ENCODE measurements around the gene TXNIP.
"Not testable (repeated sequence)": the region's sequence is repeated elsewhere in the genome, so short reads cannot be mapped to it uniquely, and the experiment has no call there.

Gene TXNIP, protein sequence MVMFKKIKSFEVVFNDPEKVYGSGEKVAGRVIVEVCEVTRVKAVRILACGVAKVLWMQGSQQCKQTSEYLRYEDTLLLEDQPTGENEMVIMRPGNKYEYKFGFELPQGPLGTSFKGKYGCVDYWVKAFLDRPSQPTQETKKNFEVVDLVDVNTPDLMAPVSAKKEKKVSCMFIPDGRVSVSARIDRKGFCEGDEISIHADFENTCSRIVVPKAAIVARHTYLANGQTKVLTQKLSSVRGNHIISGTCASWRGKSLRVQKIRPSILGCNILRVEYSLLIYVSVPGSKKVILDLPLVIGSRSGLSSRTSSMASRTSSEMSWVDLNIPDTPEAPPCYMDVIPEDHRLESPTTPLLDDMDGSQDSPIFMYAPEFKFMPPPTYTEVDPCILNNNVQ

DNA sequence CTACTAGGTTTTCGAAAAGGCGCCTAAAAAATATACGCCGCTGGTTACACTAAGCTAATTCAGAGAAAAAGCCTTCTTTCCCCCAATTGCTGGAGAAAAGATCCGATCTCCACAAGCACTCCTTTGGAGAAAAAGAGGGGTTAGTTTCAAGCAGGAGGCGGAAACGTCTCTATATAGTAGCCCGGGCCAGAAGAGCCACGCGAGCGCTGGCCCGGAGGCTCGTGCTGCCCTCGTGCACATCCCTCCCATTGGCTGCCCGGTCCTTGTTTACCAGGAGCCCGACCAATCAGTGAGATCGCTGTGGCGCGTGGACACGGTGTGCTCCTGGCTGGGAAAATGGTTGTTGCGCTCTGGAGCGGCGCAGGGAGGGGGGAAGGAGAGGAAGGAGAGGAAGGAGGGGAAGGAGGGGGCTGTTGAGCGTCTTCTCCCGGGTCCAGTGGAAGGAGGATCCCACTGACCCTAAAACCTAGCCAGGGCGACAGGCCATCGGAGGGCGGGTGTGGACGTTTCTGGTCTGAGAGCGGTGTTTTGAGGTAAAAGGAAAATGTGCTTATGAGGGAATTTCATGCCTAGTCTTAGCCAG is at the start of gene TXNIP:
Gene TXNIP, minus strand, starts transcription at position 147 of the 583 bp plus-strand sequence. CDS start 313 bp downstream, outside the sequence.
- peaks cover 54% of the 10 kb centered on the region for H3K4me1 Mint-ChIP-seq (ENCODE audit: low read depth)
- peaks cover 49% of the 10 kb centered on the region for H3K36me3 Mint-ChIP-seq (ENCODE audit: low read depth)
- H3K4me3 Mint-ChIP-seq = peak within 1 kb of the TSS; percentile 98
- H3K27me3 Mint-ChIP-seq (ENCODE audit: low read depth) = no peaks in the 10 kb centered on the region
- peak within 1 kb of the TSS; percentile 99 for H3K27ac Mint-ChIP-seq
- DNase-seq (ENCODE audit: low spot score) = peak; percentile 93
- H3K9me3 Mint-ChIP-seq = no peaks in the 10 kb centered on the region

DNA sequence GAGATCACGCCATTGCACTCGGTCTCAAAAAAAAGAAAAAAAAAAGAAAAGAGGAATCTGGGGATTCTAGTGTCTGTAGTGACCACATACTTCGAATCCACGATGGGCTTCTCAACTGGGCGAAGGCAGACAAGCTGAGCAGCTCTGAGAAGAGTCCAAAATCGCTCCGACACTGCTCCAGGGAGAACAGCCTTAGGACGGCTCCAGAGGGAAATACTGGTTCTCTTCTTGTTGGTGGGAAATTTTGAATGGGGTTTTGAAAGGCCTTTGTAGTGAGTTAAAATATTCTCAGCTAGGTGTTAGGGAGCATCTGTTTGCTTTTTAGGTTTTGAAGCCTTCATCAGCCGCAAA is 43.4 kb upstream of the TXNIP start:
- H3K4me3 Mint-ChIP-seq = no peak overlapping the region

DNA sequence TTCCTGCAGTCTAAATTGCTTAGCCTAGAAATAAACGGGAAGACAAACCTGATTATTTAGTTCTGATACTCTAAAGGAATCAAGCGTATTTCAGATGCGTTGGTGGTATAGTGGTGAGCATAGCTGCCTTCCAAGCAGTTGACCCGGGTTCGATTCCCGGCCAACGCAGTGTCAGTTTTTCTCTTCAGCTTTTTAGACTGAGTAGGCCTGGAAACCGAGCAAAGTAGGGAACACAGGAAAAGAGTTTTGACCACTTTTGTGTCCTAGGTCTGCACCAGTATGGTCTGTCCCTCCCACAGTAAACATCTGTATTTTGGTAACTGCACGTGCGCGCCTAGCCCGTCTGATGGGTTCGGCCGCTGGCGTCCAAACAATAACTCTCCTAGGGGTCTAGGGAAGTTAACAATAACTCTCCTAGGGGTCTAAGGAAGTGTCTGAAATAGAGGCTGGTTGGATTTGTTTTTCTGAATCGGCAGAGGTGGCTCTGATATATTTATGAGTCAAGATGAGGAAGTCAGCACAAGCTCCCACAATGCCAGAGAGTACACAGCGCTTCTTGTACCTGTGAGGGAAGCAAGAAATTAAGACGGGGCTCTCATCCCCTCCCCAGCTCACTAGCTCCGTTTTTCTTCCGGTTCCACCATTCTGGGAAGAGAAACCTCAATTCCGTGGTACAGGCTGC is 40.7 kb upstream of the TXNIP start:
- Mint-ChIP-seq H3K27ac (peak overlapping the region; percentile 91), H3K27me3 (ENCODE audit: low read depth) (peaks cover 21% of the 10 kb centered on the region), H3K9me3 (no peaks in the 10 kb centered on the region), H3K4me1 (ENCODE audit: low read depth) (peaks cover 46% of the 10 kb centered on the region), H3K36me3 (ENCODE audit: low read depth) (peaks cover 1% of the 10 kb centered on the region), H3K4me3 (peak overlapping the region; percentile 93)
- peak; percentile 72 for DNase-seq (ENCODE audit: low spot score)

More for the DNA sequence above, 43.4 kb upstream of the TXNIP start:
- no peak for DNase-seq (ENCODE audit: low spot score)
- Mint-ChIP-seq H3K27ac (no peak overlapping the region), H3K36me3 (ENCODE audit: low read depth) (peaks cover 1% of the 10 kb centered on the region), H3K27me3 (ENCODE audit: low read depth) (peaks cover 21% of the 10 kb centered on the region), H3K9me3 (no peaks in the 10 kb centered on the region), H3K4me1 (ENCODE audit: low read depth) (peaks cover 38% of the 10 kb centered on the region)

DNA sequence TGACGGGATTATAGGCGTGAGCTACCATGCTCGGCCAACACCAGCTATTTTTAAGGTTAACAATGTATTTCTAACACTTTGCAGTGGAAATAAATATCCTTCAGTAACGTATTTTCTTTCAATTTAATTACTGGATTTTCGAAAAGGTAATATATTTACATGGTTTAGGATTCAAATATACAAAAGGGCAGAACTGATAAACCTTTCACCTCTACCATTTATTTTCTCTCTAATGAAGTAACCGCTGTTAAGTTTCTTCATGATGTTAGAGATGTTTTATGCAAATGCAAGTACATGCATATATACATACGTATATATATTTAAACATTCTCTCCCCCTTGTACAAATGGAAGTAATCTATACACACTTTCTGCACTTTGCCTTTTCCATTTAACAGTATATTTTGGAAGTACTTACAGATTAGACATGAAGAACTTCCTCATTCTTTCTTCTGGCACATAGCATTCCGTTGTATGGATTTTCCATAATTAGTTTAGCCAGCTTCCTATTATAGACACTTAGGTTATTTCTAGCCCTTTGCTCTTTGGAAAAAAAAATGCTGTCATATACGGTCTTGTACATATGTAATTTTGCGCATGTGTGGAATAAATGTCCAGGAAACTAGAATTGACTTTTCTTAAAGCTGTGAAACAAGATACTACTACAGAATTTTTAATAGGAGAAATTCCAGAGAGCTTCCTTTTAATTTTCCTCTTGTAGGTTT is 40.0 kb upstream of the TXNIP start:
- peaks cover 21% of the 10 kb centered on the region for H3K27me3 Mint-ChIP-seq (ENCODE audit: low read depth)

DNA sequence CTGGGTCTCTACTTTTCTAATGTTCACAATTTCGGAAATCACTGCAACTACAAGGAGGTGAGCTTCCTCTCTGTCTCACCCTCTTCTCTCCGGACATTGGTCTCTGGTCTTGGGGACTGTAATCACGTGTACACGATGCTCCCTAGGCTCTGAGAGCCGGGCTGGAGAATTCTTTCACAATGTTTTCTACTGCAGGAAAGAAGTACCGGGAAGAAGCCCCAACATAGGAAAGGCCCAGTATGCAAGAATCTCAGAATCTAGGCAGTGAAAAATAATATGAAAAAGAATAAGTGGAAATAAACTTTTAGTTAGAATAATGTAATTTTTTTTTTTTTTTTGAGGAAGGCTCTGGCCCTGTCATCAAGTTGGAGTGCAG is 38.7 kb upstream of the TXNIP start:
- Mint-ChIP-seq H3K4me1 (ENCODE audit: low read depth) (peaks cover 42% of the 10 kb centered on the region), H3K4me3 (peak overlapping the region; percentile 93), H3K27me3 (ENCODE audit: low read depth) (peaks cover 24% of the 10 kb centered on the region), H3K27ac (peak overlapping the region; percentile 91), H3K9me3 (no peaks in the 10 kb centered on the region), H3K36me3 (ENCODE audit: low read depth) (peaks cover 1% of the 10 kb centered on the region)
- no peak for DNase-seq (ENCODE audit: low spot score)

More for the DNA sequence above, 40.0 kb upstream of the TXNIP start:
- peak overlapping the region; percentile 93 for H3K4me3 Mint-ChIP-seq
- no peaks in the 10 kb centered on the region for H3K9me3 Mint-ChIP-seq
- peaks cover 1% of the 10 kb centered on the region for H3K36me3 Mint-ChIP-seq (ENCODE audit: low read depth)
- no peak for DNase-seq (ENCODE audit: low spot score)
- peaks cover 46% of the 10 kb centered on the region for H3K4me1 Mint-ChIP-seq (ENCODE audit: low read depth)
- H3K27ac Mint-ChIP-seq = peak overlapping the region; percentile 91

DNA sequence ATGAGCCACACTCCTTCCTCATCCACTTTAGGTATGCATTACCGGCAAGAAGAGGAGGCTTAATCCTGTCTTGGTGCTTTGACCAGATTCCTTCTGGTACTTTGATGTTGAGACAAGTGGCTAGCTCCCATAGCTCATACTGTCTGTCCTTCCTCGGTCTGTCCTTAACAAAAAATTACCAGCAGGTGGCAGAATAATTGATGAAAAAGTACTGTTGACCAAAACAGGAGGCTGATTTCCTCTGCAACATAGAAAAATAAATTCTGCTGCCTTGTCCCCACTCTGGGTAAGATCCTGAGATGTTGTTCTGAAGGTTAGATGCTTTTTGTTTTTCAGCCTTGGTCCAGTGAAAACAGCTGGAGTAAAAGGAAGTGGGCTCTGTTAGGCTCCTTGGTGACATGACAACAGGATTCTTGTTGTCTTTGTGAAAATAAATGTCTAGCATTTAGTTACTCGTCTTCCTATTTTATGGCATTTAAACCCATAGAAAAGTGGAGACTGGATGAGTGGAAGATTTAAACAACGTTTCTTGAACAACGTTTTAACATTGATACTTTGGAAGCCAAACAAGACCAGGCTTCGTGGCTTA is 36.3 kb upstream of the TXNIP start:
- no peaks in the 10 kb centered on the region for H3K9me3 Mint-ChIP-seq
- no peak for DNase-seq (ENCODE audit: low spot score)
- H3K36me3 Mint-ChIP-seq (ENCODE audit: low read depth) = peaks cover 1% of the 10 kb centered on the region
- H3K27ac Mint-ChIP-seq = no peak overlapping the region
- no peak overlapping the region for H3K4me3 Mint-ChIP-seq
- peaks cover 19% of the 10 kb centered on the region for H3K27me3 Mint-ChIP-seq (ENCODE audit: low read depth)
- peaks cover 31% of the 10 kb centered on the region for H3K4me1 Mint-ChIP-seq (ENCODE audit: low read depth)

DNA sequence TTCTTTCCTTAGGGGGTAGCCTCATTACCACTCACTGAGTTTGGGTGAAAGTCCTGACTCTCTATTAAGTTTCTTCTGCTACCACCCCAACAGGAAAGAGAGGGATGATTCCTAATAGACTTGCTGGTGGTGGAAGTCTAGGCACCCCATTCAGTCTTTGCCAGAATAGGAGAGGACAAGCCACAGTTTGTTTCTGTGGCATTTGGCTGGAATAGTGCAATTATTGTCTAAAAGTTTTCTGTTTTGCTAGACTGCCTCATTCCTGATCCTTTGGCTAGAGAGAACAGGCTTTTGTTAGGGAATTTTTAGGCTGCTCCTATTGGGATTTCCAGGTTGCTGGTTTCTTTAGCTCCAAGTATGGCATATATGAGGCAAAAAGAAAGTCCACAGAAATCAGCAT is 35.1 kb upstream of the TXNIP start:
- DNase-seq (ENCODE audit: low spot score) = no peak
- peaks cover 1% of the 10 kb centered on the region for H3K36me3 Mint-ChIP-seq (ENCODE audit: low read depth)
- H3K27ac Mint-ChIP-seq = no peak overlapping the region
- H3K4me1 Mint-ChIP-seq (ENCODE audit: low read depth) = peaks cover 20% of the 10 kb centered on the region
- H3K4me3 Mint-ChIP-seq = no peak overlapping the region
- H3K27me3 Mint-ChIP-seq (ENCODE audit: low read depth) = peaks cover 21% of the 10 kb centered on the region
- no peaks in the 10 kb centered on the region for H3K9me3 Mint-ChIP-seq

DNA sequence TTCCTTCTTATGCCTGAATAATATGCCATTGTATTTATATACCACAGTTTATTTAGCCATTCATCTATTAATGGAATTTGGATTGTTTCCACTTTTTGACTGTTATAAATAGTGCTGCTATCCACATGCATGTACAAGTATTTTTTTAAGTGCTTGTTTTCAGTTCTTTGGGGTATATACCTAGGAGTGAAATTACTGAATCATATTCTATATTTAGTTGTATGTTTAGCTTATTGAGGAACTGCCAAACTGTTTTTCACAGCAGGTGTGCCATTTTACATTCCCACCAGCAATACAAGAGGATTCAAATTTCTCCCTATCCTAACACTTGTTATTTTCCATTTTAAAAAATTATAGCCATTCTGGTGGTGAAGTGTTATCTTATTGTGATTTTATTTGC is 32.7 kb upstream of the TXNIP start:
- Mint-ChIP-seq H3K27me3 (ENCODE audit: low read depth) (peaks cover 28% of the 10 kb centered on the region), H3K4me3 (no peak overlapping the region), H3K4me1 (ENCODE audit: low read depth) (peaks cover 10% of the 10 kb centered on the region), H3K36me3 (ENCODE audit: low read depth) (no peaks in the 10 kb centered on the region), H3K9me3 (no peaks in the 10 kb centered on the region), H3K27ac (no peak overlapping the region)
- DNase-seq (ENCODE audit: low spot score) = no peak

DNA sequence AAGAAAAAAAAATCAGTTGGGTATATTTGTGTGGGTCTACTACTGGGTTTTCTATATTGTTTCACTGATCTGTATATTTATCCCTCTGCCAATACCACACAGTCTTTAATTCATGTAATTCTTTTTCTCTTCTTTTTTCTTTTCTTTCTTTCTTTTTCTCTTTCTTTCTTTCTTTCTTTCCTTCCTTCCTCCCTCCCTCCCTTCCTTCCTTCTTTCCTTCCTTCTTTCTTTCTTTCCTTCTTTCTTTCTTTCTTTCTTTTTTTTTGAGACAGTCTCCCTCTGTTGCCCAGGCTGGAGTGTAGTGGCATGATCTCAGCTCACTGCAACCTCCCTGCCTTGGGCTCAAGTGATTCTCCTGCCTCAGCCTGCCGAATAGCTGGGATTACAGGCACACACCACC is 30.3 kb upstream of the TXNIP start:
- not testable (repeated sequence) for H3K9me3 Mint-ChIP-seq; H3K27ac Mint-ChIP-seq; DNase-seq (ENCODE audit: low spot score); H3K4me3 Mint-ChIP-seq; H3K4me1 Mint-ChIP-seq (ENCODE audit: low read depth); H3K36me3 Mint-ChIP-seq (ENCODE audit: low read depth)
- peaks cover 41% of the 10 kb centered on the region for H3K27me3 Mint-ChIP-seq (ENCODE audit: low read depth)

DNA sequence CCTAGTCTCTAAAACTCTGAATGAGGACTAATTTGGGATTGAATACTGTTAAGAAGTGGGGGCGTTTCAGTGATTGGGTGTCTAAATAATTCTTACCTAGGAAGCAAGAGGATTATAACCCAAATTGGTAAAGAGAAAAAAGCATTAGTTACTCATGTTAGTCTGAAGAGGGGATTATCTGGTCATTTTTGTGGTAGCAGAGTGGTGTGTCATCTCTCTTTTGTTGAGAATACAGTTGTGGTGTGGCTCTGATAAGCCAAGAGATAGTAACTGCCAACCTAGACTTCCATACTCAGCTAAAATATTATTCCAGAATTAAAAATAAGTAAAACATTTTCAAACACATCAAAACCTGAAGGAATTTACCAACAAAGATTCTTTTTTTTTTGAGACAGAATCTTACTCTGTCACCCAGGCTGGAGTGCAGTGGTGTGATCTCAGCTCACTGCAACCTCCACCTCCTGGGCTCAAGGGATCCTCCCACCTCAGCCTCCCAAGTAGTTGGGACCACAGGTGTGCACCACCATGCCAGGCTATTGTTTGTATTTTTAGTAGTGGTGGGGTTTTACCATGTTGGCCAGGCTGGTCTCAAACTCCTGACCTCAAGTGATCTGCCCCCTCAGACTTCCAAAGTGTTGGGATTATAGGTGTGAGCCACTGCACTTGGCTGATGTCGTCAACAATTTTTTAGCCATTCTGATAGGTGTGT is 29.6 kb upstream of the TXNIP start:
- H3K27me3 Mint-ChIP-seq (ENCODE audit: low read depth) = peaks cover 44% of the 10 kb centered on the region
- H3K36me3 Mint-ChIP-seq (ENCODE audit: low read depth); H3K27ac Mint-ChIP-seq; DNase-seq (ENCODE audit: low spot score); H3K4me3 Mint-ChIP-seq; H3K4me1 Mint-ChIP-seq (ENCODE audit: low read depth); H3K9me3 Mint-ChIP-seq: not testable (repeated sequence)

DNA sequence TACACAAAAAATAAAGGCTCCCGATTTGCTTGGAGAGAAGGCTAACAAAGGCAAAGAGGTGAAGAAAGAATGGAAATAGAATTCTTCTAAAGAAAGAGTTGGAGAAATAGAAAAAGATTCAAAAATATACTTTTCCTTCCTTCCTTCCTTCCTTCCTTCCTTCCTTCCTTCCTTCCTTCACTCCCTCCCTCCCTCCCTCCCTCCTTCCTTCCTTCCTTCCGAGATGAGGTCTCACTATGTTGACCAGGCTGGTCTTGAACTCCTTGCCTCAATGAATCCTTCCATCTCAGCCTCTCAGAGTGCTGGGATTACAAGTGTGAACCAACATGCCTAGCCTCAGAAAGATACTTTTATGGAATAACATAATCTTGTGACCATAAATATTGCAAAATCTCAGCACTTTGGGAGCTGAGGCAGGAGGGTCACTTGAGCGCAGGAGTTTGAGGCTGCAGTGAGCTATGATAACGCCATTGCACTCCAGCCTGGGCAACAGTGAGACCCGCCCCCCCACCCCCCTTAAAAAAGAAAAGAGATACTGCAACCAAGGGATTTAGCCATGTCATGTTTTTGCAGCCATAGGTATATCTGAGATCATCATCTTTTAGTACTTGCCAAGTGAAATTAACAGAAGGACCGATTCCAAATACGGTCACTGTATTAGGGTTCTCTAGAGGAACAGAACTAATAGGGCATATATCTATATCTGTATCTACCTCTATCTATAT is 26.2 kb upstream of the TXNIP start:
- Mint-ChIP-seq H3K36me3 (ENCODE audit: low read depth) (no peaks in the 10 kb centered on the region), H3K27ac (no peak overlapping the region), H3K4me3 (no peak overlapping the region), H3K9me3 (no peaks in the 10 kb centered on the region), H3K4me1 (ENCODE audit: low read depth) (peaks cover 9% of the 10 kb centered on the region), H3K27me3 (ENCODE audit: low read depth) (peaks cover 67% of the 10 kb centered on the region)
- no peak for DNase-seq (ENCODE audit: low spot score)

DNA sequence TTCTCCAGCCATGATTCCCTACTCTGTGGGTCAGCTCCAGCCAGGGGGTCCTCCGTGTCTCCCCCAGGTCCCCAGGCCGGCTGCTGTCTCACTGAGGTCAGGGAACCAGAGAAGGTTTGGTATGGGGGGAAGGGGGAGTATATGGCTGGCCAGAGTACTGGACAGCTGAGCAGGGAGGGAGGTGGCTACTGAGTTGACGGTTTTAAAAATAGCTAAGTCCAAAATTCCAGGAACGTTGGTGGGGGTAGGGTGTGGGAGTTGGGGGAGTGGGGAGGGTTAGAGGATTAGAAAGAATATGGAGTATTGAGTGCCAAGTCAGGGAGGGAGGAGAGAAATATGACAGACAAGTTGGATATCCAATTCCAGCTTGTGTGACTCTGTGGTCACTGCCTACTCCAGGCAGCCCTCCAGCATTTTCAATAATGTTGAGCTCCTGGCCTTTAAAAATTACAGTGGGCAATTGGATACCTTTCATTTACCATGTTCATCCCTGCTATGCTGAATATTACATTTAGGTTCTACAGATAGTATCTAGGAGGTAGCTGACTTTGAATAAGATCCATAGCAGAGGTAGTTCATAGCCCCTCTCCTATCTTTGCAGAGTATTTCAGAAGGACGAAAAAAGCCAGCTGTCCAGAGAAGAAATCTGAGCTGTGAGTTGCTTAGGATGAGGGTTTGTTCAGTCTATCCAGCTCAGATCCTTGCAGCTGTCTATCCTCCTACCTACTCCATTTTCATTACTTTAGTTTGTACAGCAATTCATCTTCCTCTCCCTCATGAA is 25.4 kb upstream of the TXNIP start, which contains the start of gene HJV:
Gene HJV, minus strand, starts transcription at position 114 of the 781 bp plus-strand sequence. CDS start 1,504 bp downstream, outside the sequence.
- H3K27ac Mint-ChIP-seq = no peak within 1 kb of the TSS
- H3K9me3 Mint-ChIP-seq = no peaks in the 10 kb centered on the region
- no peak within 1 kb of the TSS for H3K4me3 Mint-ChIP-seq
- peaks cover 73% of the 10 kb centered on the region for H3K27me3 Mint-ChIP-seq (ENCODE audit: low read depth)
- no peaks in the 10 kb centered on the region for H3K36me3 Mint-ChIP-seq (ENCODE audit: low read depth)
- peaks cover 9% of the 10 kb centered on the region for H3K4me1 Mint-ChIP-seq (ENCODE audit: low read depth)
- no peak for DNase-seq (ENCODE audit: low spot score)
